ENCODE measurements around the gene OR4D1.

OR4D1 gene

DNA sequence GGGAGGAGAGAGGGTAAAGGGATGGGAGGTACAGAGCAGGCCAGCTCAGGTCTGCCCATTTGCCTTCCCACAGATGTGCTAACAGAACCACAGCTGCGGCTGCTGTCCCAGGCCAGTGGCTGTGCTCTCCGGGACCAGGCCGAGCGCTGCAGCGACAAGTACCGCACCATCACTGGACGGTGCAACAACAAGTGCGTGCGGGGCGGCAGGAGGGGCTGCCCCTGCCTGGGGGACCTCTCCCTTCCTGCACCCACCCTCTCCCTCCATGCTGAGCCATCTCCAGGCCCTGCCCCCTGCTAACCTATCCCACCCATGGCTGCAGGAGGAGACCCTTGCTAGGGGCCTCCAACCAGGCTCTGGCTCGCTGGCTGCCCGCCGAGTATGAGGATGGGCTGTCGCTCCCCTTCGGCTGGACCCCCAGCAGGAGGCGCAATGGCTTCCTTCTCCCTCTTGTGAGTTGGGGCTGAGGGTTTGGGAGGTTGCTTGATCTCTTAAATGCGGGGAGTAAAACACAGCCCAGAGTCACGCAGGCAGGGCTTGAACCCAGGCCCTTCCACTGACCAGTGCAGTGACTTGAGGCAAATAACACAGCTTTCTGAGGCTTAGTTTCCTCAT lies 45.6 kb downstream of the OR4D1 start:
- DNase-seq: peak; percentile 9 to 24
- TF ChIP-seq POLR2A (IDR thresholded peaks at IDR 0.05; ENCODE audit: low read length) (no peak), GATA1 (IDR thresholded peaks at IDR 0.05; ENCODE audit: low read depth, low read length) (no peak)

DNA sequence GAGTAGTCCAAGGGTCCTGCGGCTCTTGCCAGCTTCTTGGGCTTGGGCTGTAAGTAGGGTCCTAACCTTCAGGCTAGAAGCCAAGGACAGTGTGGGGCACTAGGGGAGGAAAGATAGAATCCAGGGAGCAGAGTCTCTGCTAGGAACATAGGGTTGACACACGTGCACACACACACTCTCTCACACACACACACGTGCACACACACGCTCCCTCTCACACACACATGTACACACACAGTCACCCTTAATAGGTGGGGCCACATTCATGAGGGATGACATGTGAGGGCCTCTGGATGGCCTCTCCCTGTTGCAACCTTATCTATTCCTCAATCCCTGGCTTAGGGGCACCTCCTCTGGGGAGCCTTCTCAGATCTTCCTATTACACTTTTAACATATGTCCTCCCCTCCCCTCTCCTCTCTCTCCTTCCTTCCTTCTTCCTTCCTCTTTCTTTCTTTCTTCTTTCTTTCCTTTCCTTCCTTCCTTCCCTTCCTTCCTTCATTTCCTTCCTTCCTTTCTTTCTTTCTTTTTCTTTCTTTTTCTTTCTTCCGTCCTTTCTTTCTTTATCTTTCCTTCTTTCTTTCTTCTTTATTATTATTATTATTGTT lies 47.4 kb downstream of the OR4D1 start:
- no peak for TF ChIP-seq POLR2A (IDR thresholded peaks at IDR 0.05; ENCODE audit: low read length)
- no peak for TF ChIP-seq GATA1 (IDR thresholded peaks at IDR 0.05; ENCODE audit: low read depth, low read length)
- DNase-seq: peak; percentile 78 to 80

DNA sequence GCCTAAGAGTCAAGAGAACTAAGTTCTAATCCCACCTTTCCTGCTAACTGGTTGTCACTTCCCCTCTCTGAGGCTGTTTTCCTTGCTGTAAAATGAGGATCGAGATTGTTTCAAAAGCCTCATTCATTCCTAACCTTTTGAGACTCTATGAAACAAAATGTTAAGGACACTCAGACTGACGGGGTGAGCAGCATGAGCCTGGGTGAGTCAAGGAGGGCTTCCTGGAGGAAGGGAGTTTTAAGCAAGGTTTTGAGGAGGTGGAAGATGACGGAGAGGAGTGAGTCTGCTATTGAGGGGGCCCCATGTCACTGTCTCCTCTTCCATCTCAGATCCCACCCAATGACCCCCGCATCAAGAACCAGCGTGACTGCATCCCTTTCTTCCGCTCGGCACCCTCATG lies 48.4 kb downstream of the OR4D1 start:
- TF ChIP-seq POLR2A (IDR thresholded peaks at IDR 0.05; ENCODE audit: low read length): no peak
- TF ChIP-seq GATA1 (IDR thresholded peaks at IDR 0.05; ENCODE audit: low read depth, low read length): no peak
- DNase-seq: no peak

DNA sequence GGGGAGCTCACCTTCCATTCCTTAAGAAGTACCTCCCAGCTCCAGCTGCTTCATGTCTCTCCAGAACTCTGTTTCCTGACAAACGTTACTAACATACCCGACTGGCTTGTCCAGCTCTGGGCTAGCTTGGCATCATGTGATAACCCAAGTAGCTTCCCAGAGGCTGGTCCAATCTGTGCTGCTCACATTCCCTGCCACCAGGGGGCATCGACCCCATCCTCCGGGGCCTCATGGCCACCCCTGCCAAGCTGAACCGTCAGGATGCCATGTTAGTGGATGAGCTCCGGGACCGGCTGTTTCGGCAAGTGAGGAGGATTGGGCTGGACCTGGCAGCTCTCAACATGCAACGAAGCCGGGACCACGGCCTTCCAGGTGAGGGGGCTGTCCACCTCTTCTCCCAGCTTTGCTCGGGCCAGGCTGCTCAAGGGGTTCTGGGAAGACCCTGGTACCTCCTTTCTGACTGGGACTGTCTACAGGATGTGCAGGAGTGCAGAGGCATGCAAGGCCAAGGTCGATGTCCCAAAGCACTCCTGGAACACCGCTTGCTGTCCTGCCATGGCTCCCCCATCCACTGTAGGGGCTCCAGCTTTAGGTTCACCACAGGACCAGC lies 51.9 kb downstream of the OR4D1 start:
- TF ChIP-seq GATA1 (IDR thresholded peaks at IDR 0.05; ENCODE audit: low read depth, low read length) (no peak), POLR2A (IDR thresholded peaks at IDR 0.05; ENCODE audit: low read length) (no peak)
- DNase-seq: peak; percentile 60 to 68

DNA sequence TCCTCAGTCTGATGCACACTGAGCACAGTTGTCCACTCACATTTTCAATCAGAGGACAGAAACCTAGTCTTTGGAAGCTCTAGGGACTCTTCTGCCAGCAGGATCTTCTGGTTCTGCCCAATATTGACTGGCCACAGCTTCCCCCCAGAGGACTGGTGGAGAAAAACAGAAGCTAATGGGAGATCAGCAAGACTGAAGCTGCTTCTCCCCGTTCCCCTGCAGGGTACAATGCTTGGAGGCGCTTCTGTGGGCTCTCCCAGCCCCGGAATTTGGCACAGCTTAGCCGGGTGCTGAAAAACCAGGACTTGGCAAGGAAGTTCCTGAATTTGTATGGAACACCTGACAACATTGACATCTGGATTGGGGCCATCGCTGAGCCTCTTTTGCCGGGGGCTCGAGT lies 54.7 kb downstream of the OR4D1 start:
- TF ChIP-seq GATA1 (IDR thresholded peaks at IDR 0.05; ENCODE audit: low read depth, low read length) (no peak), POLR2A (IDR thresholded peaks at IDR 0.05; ENCODE audit: low read length) (no peak)
- no peak for DNase-seq

DNA sequence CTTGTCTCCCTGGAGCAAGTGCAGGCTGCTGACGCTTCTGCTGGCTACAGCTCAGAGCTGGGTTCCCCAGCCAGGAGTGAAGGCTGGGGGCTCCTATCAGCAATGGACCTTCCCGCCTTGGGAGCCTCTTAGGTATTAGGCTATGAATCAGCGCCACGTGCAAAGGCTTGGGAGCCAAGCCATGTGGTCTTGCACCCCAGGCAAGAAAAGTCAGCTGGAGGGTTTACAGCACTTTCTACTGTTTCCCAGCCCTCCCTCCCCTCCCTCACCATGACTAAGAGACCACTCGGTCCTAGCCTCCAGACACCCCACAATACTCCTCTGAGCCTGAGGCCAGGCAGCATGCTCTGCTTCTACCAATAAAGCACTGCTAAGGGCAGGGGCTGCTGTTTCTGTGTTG lies 56.6 kb downstream of the OR4D1 start:
- TF ChIP-seq POLR2A (IDR thresholded peaks at IDR 0.05; ENCODE audit: low read length) (no peak), GATA1 (IDR thresholded peaks at IDR 0.05; ENCODE audit: low read depth, low read length) (no peak)
- DNase-seq: no peak

DNA sequence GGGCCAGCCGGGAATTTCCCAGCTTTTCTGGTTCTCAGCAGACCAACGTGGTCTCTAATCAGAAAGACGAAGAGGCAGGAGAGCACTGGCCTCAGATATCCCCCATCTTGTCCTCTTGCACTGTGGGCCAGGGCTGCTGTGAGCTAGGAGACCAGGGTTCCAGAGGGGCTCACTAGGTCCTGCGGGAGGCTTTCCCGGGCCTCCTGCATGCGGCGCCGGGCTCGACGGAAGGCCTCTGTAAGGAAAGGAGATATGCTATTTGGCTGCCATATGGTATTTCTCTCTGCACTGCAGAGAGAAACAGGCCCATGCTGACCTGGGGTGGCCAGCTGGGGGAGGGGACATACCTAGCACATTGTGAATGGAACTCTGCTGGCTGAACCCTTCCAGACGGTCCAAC lies 57.8 kb downstream of the OR4D1 start:
- no peak for TF ChIP-seq GATA1 (IDR thresholded peaks at IDR 0.05; ENCODE audit: low read depth, low read length)
- TF ChIP-seq POLR2A (IDR thresholded peaks at IDR 0.05; ENCODE audit: low read length): no peak

DNA sequence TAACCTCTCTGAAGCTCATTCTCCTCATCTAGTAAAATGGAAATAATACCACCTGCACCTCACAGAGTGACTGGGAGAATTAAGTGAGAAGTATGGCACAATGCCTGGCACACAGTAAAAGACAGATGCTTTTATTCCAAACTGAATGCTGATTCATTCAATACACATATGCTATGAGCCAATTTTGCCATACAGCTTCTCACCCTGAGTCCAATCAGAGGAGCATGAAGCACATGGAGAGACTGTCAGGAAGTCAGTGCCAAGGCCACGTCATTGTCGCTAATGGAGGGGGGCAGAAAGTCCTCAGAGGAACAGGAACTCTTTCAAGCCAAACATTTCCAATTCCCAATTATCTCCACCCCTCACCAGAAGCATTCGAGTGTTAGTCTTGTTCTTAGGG lies 59.3 kb downstream of the OR4D1 start:
- TF ChIP-seq GATA1 (IDR thresholded peaks at IDR 0.05; ENCODE audit: low read depth, low read length) (no peak), POLR2A (IDR thresholded peaks at IDR 0.05; ENCODE audit: low read length) (no peak)

More for the DNA sequence above, 57.8 kb downstream of the OR4D1 start:
- no peak for DNase-seq

DNA sequence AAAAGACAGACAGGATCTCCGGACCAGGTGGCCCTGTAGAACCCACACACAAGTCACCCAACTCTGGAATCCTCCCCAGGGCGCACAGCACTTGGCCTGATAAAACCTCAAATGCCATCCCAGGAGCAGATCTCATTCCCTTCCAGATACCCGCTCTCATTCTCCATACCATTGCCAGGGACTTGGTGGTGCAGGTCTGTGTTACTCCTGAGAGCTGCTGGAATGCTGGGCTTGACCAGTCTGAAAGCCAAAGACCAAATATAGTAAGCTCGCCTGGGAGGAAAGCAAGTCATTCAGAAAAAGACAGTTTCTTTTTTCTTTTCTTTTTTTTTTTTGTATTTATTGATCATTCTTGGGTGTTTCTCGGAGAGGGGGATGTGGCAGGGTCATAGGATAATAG lies 60.2 kb downstream of the OR4D1 start:
- TF ChIP-seq POLR2A (IDR thresholded peaks at IDR 0.05; ENCODE audit: low read length) (no peak), GATA1 (IDR thresholded peaks at IDR 0.05; ENCODE audit: low read depth, low read length) (no peak)
- DNase-seq: no peak

More for the DNA sequence above, 59.3 kb downstream of the OR4D1 start:
- DNase-seq: no peak

Data from erythroblast (primary cell).